KMS-11 (cell line): ENCODE data around the gene SLC15A2.
"Not testable (repeated sequence)": the region's sequence is repeated elsewhere in the genome, so short reads cannot be mapped to it uniquely, and the experiment has no call there.

Source experiments
- H2AFZ ChIP-seq: fragments of 200-600 bp; sonication (generic); 2 replicates; pipeline ENCODE4 v1.6.1; 2016; ENCODE audit warnings: antibody characterized with exemption, mixed run types, low read depth
- H3K27ac ChIP-seq: fragments of 200-600 bp; sonication (generic); 2 replicates; pipeline ENCODE4 v1.6.1; 2016; ENCODE audit warnings: mild to moderate bottlenecking, mixed run types
- H3K27me3 ChIP-seq: fragments of 200-600 bp; sonication (generic); 2 replicates; pipeline ENCODE4 v1.6.1; 2017; ENCODE audit warnings: mild to moderate bottlenecking, low read depth, mixed run types, moderate library complexity; ENCODE audit not compliant: insufficient read depth
- H3K36me3 ChIP-seq: fragments of 200-600 bp; sonication (generic); 2 replicates; pipeline ENCODE4 v1.6.1; 2017; ENCODE audit warnings: mild to moderate bottlenecking, mixed run types; ENCODE audit not compliant: insufficient read depth
- H3K4me1 ChIP-seq: fragments of 200-600 bp; sonication (generic); 2 replicates; pipeline ENCODE4 v1.6.1; 2016; ENCODE audit warnings: mild to moderate bottlenecking, low read depth, mixed run types; ENCODE audit not compliant: poor library complexity, severe bottlenecking
- H3K4me2 ChIP-seq: fragments of 200-600 bp; sonication (generic); 2 replicates; pipeline ENCODE4 v1.7.0; 2016; ENCODE audit warnings: mild to moderate bottlenecking, mixed run types
- H3K4me3 ChIP-seq: fragments of 200-600 bp; sonication (generic); IDR thresholded peaks from 2 replicates; pipeline ENCODE4 v1.6.1; 2017; ENCODE audit warnings: low read depth, low read length, mixed read lengths; ENCODE audit not compliant: insufficient read depth
- H3K79me2 ChIP-seq: fragments of 200-600 bp; sonication (generic); 2 replicates; pipeline ENCODE4 v1.6.1; 2016; ENCODE audit warnings: low read depth, mixed run types; ENCODE audit not compliant: insufficient read depth
- H3K9ac ChIP-seq: fragments of 200-600 bp; sonication (generic); 2 replicates; pipeline ENCODE4 v1.6.1; 2016; ENCODE audit warnings: mild to moderate bottlenecking, mixed run types
- H4K20me1 ChIP-seq: fragments of 200-600 bp; sonication (generic); 2 replicates; pipeline ENCODE4 v1.6.1; 2016; ENCODE audit warnings: mild to moderate bottlenecking, mixed run types; ENCODE audit not compliant: insufficient read depth
- CTCF ChIP-seq: fragments of 200-600 bp; sonication (generic); conservative IDR thresholded peaks from 2 replicates; pipeline ENCODE4 v1.6.1; 2017; ENCODE audit warnings: low read depth, mild to moderate bottlenecking, antibody characterized with exemption, low read length, moderate library complexity, mixed read lengths

SLC15A2 gene

GRCh38 chr3:121894301-121894990, at the start of gene SLC15A2:
TSS of gene SLC15A2 (plus strand) at chr3:121894401. CDS start at chr3:121894477, 76 bp downstream.
- TF ChIP-seq CTCF: no peak
- Histone ChIP-seq H3K27ac (no peak within 1 kb of the TSS), H3K36me3 (no peaks in the 10 kb centered on the region), H3K4me3 (no peak within 1 kb of the TSS), H4K20me1 (no peaks in the 10 kb centered on the region), H3K79me2 (no peaks in the 10 kb centered on the region), H3K27me3 (no peaks in the 10 kb centered on the region), H3K4me2 (no peak within 1 kb of the TSS), H2AFZ (no peak within 1 kb of the TSS), H3K4me1 (no peaks in the 10 kb centered on the region), H3K9ac (no peak within 1 kb of the TSS)

- Histone ChIP-seq H3K27me3 (no peaks in the 10 kb centered on the region), H3K79me2 (no peaks in the 10 kb centered on the region), H3K36me3 (no peaks in the 10 kb centered on the region), H3K9ac (no peak overlapping the region), H4K20me1 (no peaks in the 10 kb centered on the region), H3K4me1 (no peaks in the 10 kb centered on the region), H3K4me3 (no peak overlapping the region), H3K27ac (no peak overlapping the region), H3K4me2 (no peak overlapping the region), H2AFZ (no peak overlapping the region)
- no peak for TF ChIP-seq CTCF
Observed at GRCh38 chr3:121844892-121845291, 49.3 kb upstream of the SLC15A2 start.

GRCh38 chr3:121852256-121852655, 41.9 kb upstream of the SLC15A2 start:
- Histone ChIP-seq H3K4me3 (no peak overlapping the region), H3K27me3 (no peaks in the 10 kb centered on the region), H4K20me1 (no peaks in the 10 kb centered on the region), H3K27ac (no peak overlapping the region), H3K9ac (no peak overlapping the region), H2AFZ (no peak overlapping the region), H3K4me1 (no peaks in the 10 kb centered on the region), H3K36me3 (no peaks in the 10 kb centered on the region), H3K4me2 (no peak overlapping the region), H3K79me2 (no peaks in the 10 kb centered on the region)
- no peak for TF ChIP-seq CTCF

- Histone ChIP-seq H3K4me2 (no peak overlapping the region), H3K9ac (no peak overlapping the region), H3K27ac (no peak overlapping the region), H3K4me3 (no peak overlapping the region), H3K36me3 (no peaks in the 10 kb centered on the region), H3K79me2 (no peaks in the 10 kb centered on the region), H3K4me1 (no peaks in the 10 kb centered on the region), H4K20me1 (no peaks in the 10 kb centered on the region), H2AFZ (no peak overlapping the region), H3K27me3 (no peaks in the 10 kb centered on the region)
- peak; percentile 44; the same call in 1 of the 2 replicates for TF ChIP-seq CTCF
Observed at GRCh38 chr3:121855555-121855954, 38.6 kb upstream of the SLC15A2 start.

- H3K9ac ChIP-seq, H4K20me1 ChIP-seq, H3K36me3 ChIP-seq, H3K4me3 ChIP-seq, H2AFZ ChIP-seq, H3K27me3 ChIP-seq, H3K4me2 ChIP-seq, H3K27ac ChIP-seq, H3K79me2 ChIP-seq, H3K4me1 ChIP-seq: not testable (repeated sequence)
Observed at GRCh38 chr3:121857778-121858177, 36.4 kb upstream of the SLC15A2 start.

GRCh38 chr3:121863247-121863646, 31.0 kb upstream of the SLC15A2 start:
- not testable (repeated sequence) for H3K4me2 ChIP-seq, H3K79me2 ChIP-seq, H3K36me3 ChIP-seq, H3K27me3 ChIP-seq, H3K4me1 ChIP-seq, H3K9ac ChIP-seq, H3K27ac ChIP-seq, H4K20me1 ChIP-seq, H2AFZ ChIP-seq, H3K4me3 ChIP-seq
